Measurements from ENCODE around the gene IZUMO4.

Gene IZUMO4

DNA sequence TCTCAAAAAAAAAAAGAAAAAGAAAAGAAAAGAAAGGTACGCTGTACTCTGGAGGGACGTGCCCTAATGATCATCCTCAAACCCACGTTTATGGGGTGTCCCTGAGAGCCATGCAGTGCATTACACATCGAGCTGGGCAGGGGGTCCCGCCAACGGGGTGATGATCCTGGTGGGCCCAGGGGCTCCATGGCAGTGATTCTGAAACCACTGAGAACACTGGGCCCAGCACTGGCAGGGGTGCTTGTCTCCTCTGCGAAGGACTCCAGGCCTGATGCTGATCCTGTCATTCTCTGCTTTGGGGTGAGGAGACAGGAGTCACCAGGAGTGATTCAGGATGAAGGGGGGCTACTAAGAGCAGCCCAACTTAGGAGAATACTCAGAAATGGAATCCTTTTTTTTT lies 19.3 kb upstream of the IZUMO4 start:
- no peak for TF ChIP-seq FOXM1 (IDR thresholded peaks at IDR 0.05; ENCODE audit: borderline replicate concordance, low read depth)
- no peak for TF ChIP-seq NFIC (IDR thresholded peaks at IDR 0.05)
- TF ChIP-seq RAD21 (IDR thresholded peaks at IDR 0.05; ENCODE audit: low read depth), result no peak
- TF ChIP-seq CREB1 (IDR thresholded peaks at IDR 0.05; ENCODE audit: low read depth), result no peak
- TF ChIP-seq REST (IDR thresholded peaks at IDR 0.05; ENCODE audit: low read depth), result no peak
- no peak for TF ChIP-seq EGR1 (IDR thresholded peaks at IDR 0.05)
- TF ChIP-seq, protein P1, sequence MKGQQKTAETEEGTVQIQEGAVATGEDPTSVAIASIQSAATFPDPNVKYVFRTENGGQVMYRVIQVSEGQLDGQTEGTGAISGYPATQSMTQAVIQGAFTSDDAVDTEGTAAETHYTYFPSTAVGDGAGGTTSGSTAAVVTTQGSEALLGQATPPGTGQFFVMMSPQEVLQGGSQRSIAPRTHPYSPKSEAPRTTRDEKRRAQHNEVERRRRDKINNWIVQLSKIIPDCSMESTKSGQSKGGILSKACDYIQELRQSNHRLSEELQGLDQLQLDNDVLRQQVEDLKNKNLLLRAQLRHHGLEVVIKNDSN (IDR thresholded peaks at IDR 0.05), result no peak
- TF ChIP-seq TAF1 (IDR thresholded peaks at IDR 0.05; ENCODE audit: low read depth), result no peak
- no peak for TF ChIP-seq CEBPB (IDR thresholded peaks at IDR 0.05)
- TF ChIP-seq TCF12 (IDR thresholded peaks at IDR 0.05; ENCODE audit: low read depth), result no peak
- TF ChIP-seq, protein P2, sequence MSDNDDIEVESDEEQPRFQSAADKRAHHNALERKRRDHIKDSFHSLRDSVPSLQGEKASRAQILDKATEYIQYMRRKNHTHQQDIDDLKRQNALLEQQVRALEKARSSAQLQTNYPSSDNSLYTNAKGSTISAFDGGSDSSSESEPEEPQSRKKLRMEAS (IDR thresholded peaks at IDR 0.05), result no peak
- TF ChIP-seq EP300 (IDR thresholded peaks at IDR 0.05; ENCODE audit: borderline replicate concordance), result no peak
- TF ChIP-seq YY1 (IDR thresholded peaks at IDR 0.05; ENCODE audit: low read depth), result no peak
- TF ChIP-seq ZBTB7A (IDR thresholded peaks at IDR 0.05; ENCODE audit: low read depth), result no peak
- TF ChIP-seq TEAD4 (IDR thresholded peaks at IDR 0.05), result no peak

DNA sequence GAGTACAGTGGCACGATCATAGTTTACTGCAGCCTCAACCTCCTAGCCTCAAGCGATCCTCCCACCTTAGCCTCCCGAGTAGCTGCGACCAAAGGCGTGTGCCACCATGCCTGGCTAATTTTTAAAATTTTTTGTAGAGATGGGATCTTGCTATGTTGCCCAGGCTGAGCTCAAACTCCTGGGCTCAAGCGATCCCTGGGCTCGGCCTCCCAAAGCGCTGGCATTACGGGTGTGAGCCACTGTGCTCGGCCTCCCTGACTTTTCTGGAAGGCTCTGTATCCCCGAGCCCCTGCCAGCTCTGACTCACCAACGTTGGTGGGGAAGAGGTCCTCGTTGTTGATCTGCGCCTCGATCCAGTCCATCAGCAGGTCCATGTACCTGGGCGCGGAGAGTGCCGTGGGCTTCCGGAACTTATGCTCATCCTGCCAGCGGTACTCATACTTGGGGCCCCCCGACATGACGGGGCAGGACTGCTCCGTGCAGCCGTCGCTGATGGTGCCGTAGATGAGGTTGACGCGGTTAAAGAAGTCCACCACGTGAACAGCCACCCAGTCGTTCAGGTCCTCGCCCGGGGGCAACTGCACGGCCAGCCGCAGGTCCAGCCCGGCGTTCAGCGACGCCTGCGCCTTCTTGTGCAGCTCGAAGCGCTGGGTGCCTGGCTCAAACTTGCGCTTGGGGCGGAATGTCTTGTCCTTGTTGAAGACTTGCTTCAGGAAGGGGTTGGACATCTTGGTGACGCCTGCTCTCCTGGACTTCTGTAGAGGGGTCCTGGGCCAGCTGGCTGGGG lies 18.7 kb upstream of the IZUMO4 start:
- TF ChIP-seq YY1 (IDR thresholded peaks at IDR 0.05; ENCODE audit: low read depth) (no peak), ZBTB7A (IDR thresholded peaks at IDR 0.05; ENCODE audit: low read depth) (no peak), TEAD4 (IDR thresholded peaks at IDR 0.05) (no peak)

GRCh38 chr19:2079076-2079864 lies 17.4 kb upstream of the IZUMO4 start:
- TF ChIP-seq EP300 (IDR thresholded peaks at IDR 0.05; ENCODE audit: borderline replicate concordance), result no peak
- no peak for TF ChIP-seq REST (IDR thresholded peaks at IDR 0.05; ENCODE audit: low read depth)
- TF ChIP-seq RAD21 (IDR thresholded peaks at IDR 0.05; ENCODE audit: low read depth), result no peak
- no peak for TF ChIP-seq FOXM1 (IDR thresholded peaks at IDR 0.05; ENCODE audit: borderline replicate concordance, low read depth)
- no peak for TF ChIP-seq TCF12 (IDR thresholded peaks at IDR 0.05; ENCODE audit: low read depth)
- TF ChIP-seq CREB1 (IDR thresholded peaks at IDR 0.05; ENCODE audit: low read depth), result no peak
- no peak for TF ChIP-seq CEBPB (IDR thresholded peaks at IDR 0.05)

- TF ChIP-seq, protein P1 (IDR thresholded peaks at IDR 0.05), result no peak
Measured at GRCh38 chr19:2079865-2080301, 16.8 kb upstream of the IZUMO4 start.

DNA sequence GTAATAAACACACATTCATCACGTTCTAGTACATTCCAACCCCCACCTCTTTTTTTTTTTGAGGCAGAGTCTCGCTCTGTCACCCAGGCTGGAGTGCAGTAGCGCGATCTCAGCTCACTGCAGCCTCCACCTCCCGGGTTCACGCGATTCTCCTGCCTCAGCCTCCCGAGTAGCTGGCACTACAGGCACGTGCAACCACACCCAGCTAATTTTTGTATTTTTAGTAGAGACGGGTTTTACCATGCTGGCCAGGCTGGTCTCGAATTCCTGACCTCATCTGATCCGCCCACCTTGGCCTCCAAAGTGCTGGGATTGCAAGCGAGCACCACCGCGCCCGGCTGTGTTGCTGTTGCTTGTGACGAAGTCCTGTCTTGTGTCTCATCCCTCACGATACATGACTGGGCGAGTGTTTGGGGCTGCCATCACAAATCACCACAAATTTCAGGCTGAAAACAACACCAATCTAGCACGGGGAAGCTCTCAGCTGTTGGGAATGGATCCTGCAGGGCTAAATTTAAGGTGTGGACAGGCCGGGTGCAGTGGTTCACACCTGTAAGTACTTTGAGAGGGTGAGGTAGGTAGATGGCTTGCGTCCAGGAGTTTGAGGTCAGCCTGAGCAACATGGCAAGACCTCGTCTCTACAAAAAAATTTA lies 16.3 kb upstream of the IZUMO4 start:
- no peak for TF ChIP-seq ZBTB7A (IDR thresholded peaks at IDR 0.05; ENCODE audit: low read depth)
- no peak for TF ChIP-seq NFIC (IDR thresholded peaks at IDR 0.05)
- no peak for TF ChIP-seq YY1 (IDR thresholded peaks at IDR 0.05; ENCODE audit: low read depth)
- TF ChIP-seq EGR1 (IDR thresholded peaks at IDR 0.05), result no peak
- TF ChIP-seq TCF12 (IDR thresholded peaks at IDR 0.05; ENCODE audit: low read depth), result no peak
- TF ChIP-seq EP300 (IDR thresholded peaks at IDR 0.05; ENCODE audit: borderline replicate concordance), result no peak
- no peak for TF ChIP-seq FOXM1 (IDR thresholded peaks at IDR 0.05; ENCODE audit: borderline replicate concordance, low read depth)
- TF ChIP-seq CEBPB (IDR thresholded peaks at IDR 0.05), result no peak
- TF ChIP-seq, protein P2 (IDR thresholded peaks at IDR 0.05), result no peak
- TF ChIP-seq, protein P1 (IDR thresholded peaks at IDR 0.05), result no peak
- TF ChIP-seq TEAD4 (IDR thresholded peaks at IDR 0.05), result no peak
- no peak for TF ChIP-seq RAD21 (IDR thresholded peaks at IDR 0.05; ENCODE audit: low read depth)
- TF ChIP-seq CREB1 (IDR thresholded peaks at IDR 0.05; ENCODE audit: low read depth), result no peak
- TF ChIP-seq TAF1 (IDR thresholded peaks at IDR 0.05; ENCODE audit: low read depth), result no peak
- TF ChIP-seq REST (IDR thresholded peaks at IDR 0.05; ENCODE audit: low read depth), result no peak

Data from Ishikawa (cell line).